Kidney capillary endothelial cell (primary cell): ENCODE results near the gene RAB3GAP2.
"Not testable (repeated sequence)": the region's sequence is repeated elsewhere in the genome, so short reads cannot be mapped to it uniquely, and the experiment has no call there.

Experiments used
- DNase-seq: peaks from one replicate; pipeline ENCODE4 v3.0.0-alpha.2; 2018; ENCODE audit warnings: low spot score

RAB3GAP2 gene

DNA sequence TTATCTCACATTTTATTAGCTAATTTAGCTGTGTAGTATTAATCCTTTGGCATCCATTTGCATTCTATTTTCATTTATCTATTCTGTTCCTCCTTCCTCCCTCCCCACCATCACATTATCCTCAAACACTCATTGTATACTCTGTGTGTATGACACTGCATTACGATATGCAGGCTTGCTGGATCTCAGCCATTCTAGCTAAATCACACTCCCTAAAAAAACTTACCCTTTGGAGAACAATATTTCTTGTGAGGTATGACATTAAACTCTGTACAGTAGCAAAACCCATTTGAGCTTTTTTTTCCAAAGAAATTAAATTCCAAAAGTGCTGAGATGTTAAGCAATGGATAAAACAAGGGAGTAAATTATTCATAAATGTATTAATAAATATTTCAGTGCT is 11.4 kb upstream of the RAB3GAP2 start:
- DNase-seq, result no peak

DNA sequence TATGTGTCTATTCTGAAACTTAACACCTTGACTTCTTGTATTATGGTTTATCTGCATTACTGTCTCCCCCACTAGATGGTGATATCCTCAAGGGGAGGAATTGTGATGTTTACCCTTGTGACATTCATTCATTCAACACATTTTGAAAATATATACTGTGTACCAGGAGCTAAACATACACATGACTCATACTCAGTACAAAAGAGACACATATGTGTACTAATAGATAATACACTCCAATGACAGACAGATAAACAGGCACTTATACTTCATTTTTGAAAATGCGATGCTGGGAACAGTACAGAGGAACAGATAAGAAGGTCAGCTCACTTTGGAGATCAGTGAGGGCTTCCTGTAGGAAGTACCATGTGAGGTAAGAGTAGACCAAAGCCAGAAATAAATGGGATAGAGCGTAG is 8.9 kb upstream of the RAB3GAP2 start:
- no peak for DNase-seq

DNA sequence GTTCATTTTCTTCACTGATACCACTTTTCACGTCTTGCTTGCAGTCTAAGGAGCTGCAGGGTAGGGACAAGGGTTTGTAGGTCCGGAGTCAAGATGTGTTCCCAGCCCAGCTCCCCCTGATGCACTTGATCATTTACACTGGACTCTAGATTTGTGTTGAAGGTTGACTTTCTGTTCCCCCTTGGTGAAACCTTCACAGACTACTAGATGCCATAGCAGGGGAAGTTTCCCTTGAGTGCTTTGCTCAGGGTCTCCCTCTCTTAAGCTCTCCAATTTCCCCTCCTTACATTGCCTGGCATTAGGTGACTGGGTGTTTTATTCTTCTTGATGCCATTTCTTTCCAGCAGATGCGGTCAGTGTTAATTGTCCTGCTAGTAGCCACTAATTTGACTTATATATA is 8.0 kb upstream of the RAB3GAP2 start:
- no peak for DNase-seq

DNA sequence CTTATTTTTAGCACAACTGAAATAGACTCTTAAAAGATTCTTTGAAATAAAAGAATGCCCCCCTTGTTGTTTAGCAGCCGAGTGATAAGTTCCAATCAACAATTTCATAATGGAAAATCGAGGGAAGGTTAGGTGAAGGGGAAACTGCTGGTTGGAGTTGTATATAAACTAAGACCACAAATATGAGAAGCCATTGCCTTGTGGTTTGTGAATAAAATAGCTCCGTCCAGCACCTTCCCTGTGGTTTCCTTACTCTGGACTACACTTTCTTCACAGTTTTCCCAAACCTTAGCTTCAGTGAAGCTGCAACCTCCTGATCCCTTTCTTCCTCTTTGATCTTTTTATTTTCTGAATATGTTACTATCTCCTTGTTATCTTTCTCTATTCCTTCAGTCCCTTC is 6.7 kb upstream of the RAB3GAP2 start:
- no peak for DNase-seq

DNA sequence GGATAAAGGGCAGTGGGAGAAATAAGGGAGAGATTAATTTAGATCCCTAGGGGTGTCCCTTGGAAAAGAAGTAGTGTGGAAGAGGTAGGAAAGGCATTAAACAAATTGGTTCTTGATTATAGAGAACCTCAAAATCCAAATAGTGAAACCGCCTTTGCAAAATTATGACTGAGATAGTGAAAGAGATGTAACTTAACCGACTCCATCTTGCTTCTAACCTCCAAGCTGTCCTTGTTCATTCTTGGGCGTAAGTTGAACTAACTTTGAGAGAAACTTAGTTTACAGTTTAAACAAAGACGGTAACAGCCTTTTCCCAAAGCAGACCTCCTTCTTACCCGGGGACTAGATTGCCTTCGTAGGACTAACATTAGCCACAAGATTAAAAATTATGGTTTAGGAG is 3.2 kb upstream of the RAB3GAP2 start:
- no peak for DNase-seq

DNA sequence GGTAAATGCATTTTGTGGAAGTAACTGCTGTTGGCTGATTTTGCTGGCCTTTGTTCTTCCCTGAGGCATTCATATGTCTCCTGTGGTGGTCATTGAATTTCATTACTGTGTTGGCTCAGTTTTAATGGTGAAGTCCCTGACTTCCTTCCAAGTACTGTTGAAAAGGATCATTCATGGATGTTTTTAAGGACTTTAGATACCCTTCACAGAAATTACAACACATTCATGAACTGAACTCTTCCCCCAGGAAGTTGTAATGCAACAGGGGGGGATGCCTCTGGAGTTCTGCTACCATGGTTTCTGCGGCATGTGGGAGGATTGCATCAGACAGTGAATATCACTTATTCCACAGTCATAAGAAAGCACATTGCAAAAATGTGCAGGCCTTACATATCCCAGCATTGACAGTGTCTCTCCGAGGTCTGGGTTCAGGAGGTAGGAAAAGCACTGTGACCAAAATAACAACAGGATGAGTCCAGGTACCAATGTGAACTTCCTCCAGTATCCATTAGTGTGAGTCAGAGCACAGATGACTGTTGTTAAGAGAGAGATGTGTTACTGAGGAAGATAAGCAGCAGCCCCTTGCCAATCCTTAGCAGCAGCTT is 2.1 kb upstream of the RAB3GAP2 start:
- DNase-seq, result no peak

DNA sequence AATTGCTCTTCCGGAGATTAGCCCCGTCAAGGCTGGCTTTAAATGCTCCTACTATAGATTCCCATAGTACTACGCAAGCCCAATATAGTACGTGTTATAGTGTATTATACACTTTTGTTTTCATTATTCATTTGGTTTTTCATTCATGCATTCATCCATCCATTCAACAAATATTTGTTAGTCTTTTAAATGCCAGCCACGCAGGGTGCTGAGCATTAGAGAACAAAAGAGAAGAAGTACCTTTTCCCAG is 513 bp upstream of the RAB3GAP2 start:
- DNase-seq, result no peak

DNA sequence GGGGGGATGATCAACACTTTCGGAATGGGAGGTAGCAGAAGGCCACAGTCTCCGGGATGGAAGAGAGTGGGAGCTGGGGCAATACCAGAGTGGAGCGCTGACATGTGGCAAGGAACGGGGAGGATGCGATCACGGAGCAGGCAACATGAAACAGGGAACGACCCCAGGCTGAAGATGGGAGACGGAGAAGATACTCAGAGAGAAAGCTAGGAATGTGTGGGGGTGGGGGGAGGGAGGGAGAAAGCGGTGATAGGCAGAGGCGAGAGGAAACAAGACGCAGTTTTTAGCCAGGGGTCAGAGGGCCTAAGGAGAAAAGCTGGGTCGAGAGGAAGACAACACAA is 577 bp downstream of the RAB3GAP2 start:
- DNase-seq, result no peak

DNA sequence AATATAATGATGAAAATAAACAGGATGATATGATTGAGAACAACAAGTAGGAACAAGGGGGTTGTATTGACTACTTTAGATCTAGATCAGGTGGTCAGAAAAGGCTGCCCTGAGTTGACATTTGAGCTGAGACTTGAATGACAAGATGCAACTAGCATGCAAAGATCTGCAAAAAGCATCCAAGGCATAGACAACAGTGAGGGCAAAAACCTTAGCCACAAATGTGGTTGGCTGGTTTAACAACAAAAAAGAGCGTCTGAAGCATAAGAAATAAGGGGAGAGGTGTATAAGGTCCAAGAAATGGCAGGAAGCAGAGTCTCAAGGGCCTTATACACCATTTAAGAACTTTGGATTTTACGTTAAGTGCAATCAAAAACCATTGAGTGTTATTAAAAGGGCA is 3.2 kb downstream of the RAB3GAP2 start:
- DNase-seq, result no peak

DNA sequence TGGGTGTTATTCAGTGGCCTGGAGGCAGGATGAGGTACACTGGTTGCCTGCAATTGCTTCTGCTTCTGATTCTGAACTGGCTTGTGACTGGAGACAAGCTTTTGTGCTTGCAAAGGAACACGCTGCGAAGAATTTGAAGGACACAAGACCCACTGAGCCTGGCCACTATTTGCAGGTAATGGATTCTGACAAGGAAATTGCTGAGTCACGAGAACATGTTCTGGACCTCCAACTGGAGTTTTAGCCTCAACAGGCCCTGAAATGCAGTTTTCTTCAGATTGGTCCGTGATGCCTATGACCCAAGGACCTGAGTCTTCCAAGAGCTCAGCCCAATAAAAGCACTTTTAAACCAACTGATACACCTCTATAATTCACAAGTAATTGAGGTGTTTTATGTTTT is 4.6 kb downstream of the RAB3GAP2 start:
- DNase-seq, result no peak

DNA sequence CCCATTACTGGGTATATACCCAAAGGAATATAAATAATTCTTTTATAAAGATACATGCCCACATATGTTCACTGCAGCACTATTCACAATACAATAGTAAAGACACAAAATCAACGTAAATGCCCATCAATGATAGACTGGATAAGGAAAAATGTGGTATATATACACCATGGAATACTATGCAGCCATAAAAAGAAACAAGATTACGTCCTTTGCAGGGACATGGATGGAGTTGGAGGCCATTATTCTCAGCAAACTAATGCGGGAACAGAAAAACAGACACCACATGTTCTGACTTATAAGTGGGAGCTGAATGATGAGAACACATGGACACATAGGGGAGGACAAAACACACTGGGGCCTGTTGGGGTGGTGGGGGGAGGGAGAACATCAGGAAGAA is 12.0 kb downstream of the RAB3GAP2 start:
- DNase-seq, result not testable (repeated sequence)

DNA sequence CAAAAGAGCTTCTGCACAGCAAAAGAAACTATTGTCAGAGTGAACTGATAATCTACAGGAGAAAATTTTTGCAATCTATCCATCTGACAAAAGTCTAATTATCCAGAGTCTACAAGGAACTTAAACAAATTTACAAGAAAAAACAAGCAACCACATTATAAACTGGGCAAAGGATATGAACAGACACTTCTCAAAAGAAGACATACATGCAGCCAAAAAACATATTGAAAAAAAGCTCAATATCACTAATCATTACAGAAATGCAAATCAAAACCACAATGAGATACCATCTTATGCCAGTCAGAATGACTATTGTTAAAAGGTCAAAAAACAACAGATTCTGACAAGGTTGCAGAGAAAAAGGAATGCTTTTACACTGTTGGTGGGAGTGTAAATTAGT is 12.5 kb downstream of the RAB3GAP2 start:
- DNase-seq, result not testable (repeated sequence)

DNA sequence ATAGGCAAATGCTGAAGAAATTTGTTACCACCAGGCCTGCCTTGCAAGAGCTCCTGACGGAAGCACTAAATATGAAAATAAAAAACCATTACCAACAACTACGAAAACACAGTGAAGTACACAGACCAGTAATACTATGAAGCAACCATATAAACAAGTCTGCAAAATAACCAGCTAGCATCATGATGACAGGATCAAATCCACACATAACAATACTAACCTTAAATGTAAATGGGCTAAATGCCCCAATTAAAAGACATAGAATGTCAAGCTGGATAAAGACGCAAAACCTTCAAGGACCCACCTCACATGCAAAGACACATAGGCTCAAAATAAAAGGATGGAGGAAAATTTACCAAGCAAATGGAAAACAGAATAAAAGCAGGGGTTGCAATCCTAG is 16.1 kb downstream of the RAB3GAP2 start:
- not testable (repeated sequence) for DNase-seq

DNA sequence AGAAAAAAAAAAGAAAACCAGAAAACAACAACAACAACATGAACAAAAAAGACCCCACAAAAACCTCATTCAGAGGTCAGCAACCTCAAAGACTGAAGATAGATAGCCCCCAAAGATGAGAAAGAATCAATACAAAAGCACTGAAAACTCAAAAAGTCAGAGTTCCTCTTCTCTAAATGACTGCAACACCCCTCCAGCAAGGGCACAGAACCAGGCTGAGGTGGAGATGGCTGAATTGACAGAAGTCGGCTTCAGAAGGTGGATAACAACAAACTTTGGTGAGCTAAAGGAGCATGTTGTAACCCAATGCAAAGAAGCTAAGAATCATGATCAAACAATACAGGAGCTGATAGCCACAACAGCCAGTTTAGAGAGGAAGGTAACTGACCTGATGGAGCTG is 17.0 kb downstream of the RAB3GAP2 start:
- DNase-seq, result no peak

DNA sequence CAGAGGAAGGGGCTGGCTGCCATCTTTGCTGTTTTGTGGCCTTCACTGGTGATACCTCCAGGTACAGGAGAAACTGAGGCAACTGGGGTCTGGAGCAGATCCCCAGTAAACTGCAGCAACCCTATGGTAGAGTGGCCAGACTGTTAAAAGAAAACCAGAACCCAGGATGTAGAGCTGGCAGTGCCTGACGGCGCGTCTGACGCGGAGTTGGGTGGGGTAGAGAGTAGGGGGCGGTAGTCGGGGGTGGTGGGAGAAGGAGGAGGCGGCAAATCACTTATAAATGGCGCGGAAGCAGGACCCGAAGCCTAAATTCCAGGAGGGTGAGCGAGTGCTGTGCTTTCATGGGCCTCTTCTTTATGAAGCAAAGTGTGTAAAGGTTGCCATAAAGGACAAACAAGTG is 19.0 kb downstream of the RAB3GAP2 start:
- not testable (repeated sequence) for DNase-seq

DNA sequence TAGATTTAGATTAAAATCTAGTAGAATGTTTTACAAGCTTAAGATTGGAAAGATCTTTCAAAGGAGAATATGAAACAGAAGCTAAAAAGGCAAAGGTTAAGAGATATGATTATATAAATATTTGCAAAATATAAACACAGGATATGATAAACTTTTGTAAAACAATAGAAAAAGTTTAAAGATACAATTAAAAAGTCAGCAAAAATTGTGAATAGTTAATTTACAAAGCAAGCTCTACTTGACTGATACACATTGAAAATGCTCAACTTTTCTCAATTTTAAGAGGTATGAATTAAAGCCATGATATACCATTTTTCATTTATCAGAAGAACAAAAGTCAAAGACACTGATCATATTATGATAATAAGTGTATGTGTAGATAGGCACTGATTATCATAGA is 21.0 kb downstream of the RAB3GAP2 start:
- DNase-seq, result no peak

DNA sequence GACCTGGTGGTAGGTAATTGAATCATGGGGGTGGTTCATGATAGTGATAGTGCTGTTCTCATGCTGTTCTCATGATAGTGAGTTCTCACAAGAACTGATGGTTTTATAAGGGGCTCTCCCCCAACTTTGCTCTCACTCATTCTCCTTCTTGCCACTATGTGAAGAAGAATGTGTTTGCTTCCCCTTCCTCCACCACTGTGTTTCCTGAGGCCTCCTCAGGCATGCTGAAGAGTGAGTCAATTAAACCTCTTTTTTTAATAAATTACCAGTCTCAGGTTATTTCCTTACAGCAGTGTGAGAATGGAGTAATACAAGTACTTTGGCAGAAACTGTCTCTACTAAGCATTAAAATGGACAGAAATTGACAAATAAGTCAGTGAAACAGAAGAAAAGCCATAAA is 21.6 kb downstream of the RAB3GAP2 start:
- no peak for DNase-seq

DNA sequence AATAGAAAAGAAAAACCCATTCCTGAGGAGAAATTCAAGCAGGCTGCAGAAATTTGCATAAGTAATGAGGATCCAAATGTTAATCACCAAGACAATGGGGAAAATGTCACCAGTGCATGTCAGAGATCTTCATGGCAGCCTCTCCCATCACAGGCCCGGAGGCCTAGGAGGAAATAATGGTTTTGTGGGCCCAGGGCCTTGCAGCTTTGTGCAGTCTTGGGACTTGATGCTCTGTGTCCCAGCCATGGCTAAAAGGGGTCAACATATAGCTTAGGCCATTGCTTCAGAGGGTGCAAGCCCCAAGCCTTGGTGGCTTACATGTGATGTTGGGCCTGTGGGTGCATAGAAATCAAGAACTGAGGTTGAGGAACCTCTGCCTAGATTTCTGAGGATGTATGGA is 22.7 kb downstream of the RAB3GAP2 start:
- DNase-seq, result no peak

DNA sequence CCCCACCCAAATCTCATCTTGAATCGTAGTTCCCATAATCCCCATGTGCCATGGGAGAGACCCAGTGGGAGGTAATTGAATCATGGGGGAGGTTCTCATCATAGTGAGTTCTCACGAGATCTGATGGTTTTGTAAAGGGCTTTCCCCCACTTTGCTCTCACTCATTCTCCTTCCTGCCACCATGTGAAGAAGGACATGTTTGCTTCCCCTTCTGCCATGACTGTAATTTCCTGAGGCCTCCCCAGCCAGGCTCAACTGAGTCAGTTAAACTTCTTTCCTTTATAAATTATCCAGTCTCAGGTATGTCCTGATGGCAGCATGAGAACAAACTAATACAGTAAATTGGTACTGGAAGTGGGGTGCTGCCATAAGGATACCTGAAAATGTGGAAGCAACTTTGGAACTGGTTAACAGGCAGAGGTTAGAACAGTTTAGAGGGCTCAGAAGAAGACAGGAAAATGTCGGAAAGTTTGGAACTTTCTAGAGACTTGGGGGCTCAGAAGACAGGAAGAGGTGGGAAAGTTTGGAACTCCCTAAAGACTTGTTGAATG is 23.5 kb downstream of the RAB3GAP2 start:
- not testable (repeated sequence) for DNase-seq

DNA sequence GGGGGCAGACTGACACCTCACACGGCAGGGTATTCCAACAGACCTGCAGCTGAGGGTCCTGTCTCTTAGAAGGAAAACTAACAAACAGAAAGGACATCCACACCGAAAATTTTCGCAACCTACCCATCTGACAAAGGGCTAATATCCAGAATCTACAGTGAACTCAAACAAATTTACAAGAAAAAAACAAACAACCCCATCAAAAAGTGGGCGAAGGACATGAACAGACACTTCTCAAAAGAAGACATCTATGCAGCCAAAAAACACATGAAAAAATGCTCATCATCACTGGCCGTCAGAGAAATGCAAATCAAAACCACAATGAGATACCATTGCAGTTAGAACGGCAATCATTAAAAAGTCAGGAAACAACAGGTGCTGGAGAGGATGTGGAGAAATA is 26.4 kb downstream of the RAB3GAP2 start:
- DNase-seq, result not testable (repeated sequence)

DNA sequence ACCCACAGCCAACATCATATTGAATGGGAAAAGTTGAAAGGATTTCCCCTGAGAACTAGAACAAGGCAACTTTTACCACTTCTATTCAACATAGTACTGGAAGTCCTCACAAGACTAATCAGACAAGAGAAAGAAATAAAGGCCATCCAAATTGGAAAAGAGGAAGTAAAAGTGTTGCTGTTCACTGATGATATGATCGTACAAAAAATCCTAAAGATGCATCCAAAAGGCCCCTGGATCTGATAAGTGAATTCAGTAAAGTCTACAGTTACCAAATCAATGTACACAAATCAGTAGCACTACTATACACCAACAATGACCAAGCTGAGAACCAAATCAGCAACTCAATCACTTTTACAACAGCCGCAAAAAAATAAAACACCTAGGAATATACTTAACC is 28.3 kb downstream of the RAB3GAP2 start:
- no peak for DNase-seq

DNA sequence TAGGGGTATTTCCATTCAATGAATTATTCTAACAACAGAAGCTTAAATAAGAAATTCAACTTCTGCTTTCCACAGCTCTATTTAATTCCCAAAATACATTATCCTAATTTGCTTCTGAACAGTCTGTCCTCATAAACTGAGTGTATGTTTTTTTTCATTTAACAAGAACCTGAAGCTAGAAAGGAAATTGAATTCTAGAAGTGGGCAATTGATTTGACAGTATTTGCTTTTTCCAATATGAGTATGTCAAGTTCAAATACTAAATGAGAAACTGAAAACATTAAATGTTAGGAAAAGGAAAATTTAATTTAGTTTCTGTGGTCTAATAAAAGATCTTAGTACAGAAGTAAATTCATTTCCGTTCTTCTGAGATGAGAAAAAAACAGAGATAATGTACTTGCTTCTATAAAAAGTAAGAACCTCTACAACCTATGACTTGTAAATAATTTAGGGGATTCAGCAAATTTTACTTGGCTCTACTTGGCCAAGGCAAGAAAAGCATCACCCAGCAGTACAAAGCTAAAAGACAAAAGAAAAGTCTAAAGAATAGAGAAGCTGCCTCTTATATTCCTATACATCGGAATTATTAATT is 31.1 kb downstream of the RAB3GAP2 start:
- no peak for DNase-seq

DNA sequence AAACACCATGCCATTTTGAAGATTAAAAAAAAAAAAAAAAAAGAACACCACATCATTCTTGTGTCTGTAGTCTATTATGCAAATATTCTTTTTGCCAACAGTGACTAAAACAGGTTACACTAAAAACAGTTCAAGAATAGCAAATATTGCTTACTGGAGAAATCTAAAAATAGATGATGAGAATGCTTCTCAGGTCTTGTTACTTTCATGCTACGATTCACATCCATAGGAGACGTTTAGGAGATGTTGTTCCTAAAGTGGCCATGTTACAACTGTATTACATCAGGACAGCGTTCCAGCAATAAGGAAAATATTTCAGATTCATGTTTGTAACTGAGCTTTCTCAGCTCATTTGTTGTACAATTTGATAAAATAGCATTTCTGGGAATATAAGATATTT is 32.3 kb downstream of the RAB3GAP2 start:
- no peak for DNase-seq

DNA sequence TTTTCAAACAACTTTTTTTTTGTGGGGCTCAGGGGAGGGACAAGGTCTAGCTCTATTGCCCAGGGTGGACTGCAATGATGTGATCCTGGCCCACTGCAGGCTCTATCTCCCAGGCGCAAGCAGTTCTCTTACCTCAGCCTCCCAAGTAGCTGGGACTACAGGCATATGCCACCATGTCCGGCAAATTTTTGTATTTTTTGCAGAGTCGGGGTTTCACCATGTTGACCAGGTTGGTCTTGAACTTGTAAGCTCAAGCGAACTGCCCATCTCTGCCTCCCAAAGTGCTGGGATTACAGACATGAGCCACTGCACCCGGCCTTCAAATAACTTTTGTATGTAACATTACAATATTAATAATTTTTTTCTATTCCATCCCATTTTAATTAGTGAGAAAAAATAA is 33.0 kb downstream of the RAB3GAP2 start:
- DNase-seq, result no peak

DNA sequence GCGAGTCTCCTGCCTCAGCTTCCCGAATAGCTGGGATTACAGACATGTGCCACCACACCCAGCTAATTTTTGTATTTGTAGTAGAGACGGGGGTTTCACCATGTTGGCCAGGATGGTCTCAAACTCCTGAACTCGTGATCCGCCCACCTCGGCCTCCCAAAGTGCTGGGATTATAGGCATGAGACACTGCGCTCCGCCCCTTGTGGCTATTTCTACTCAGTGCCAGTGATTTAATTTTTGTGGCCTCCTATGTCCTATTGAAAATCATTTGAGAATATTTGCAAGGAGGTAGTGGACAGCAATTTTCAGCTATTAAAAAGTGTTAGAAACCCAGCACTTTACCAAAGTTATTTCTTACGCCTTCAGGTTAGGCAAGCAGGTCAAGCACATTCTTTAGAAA is 36.0 kb downstream of the RAB3GAP2 start:
- DNase-seq, result not testable (repeated sequence)
